Esophagus mucosa (tissue), 1 donor: ENCODE measurements around the gene CRK. TPM values are rescaled to one million over a fixed set of nuclear protein-coding genes. Genes with fewer than 3 reads are reported as not detected.
"Not testable (repeated sequence)": the region's sequence is repeated elsewhere in the genome, so short reads cannot be mapped to it uniquely, and the experiment has no call there.

Experiments used
- ATAC-seq: fragments of 200-7000 bp; cut with Tn5 transposase; one replicate; pipeline ENCODE4 v1.9.1; 2020
- total RNA-seq: library from RNA; stranded (reverse); gene quantifications from one replicate; pipeline ENCODE4 v1.2.4, GENCODE V29; 2023
- donor health status: DM: yes; HTN: yes; CAD: no.

CRK gene
- total RNA-seq, 1 donor from 2014 or later, result 42.2 TPM

DNA sequence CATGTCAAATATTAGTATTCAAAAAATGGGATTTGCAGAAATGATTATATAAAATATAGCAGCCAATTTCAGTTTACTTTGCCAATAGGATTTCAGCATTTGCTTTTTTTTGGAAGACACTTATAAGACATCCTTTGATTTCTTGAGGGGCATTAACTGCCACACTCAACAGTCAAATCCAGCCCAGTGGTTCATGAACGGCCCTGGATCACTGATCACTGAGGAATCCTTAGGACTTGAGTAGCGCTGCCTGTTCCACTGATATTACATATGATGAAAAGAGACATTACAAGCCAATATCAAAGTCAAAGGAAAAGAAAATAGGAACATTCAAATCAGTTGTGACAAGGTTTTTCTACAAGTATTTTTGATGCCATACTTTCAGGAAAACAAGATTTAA lies 35.1 kb downstream of the CRK start:
- no peak for ATAC-seq

DNA sequence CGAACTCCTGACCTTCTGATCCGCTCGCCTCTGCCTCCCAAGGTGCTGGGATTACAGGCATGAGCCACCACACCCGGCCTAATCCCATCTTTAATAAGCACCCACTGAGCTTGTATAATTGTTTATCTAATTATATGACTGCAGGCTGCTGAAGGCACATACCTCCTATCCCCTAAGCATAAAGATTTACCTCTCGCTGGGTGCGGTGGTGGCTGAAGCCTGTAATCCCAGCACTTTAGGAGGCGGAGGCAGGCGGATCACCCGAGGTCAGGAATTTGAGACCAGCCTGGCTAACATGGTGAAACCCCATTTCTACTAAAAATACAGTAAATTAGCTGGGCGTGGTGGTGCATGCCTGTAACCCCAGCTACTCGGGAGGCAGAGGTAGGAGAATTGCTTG lies 35.9 kb downstream of the CRK start:
- no peak for ATAC-seq

DNA sequence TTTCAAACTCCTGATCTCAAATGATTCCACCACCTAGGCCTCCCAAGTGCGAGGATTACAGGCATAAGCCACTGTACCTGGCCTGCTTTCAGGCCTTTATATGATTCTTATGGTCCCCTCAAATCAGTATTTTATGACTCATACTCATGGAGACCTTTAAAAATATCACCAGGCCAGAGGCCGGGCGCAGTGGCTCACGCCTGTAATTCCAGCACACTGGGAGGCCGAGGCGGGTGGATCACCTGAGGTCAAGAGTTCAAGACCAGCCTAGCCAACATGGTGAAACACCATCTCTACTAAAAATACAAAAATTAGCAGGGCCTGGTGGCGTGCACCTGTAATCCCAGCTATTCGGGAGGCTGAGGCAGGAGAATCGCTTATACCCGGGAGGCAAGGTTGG lies 37.6 kb downstream of the CRK start:
- ATAC-seq, result not testable (repeated sequence)

DNA sequence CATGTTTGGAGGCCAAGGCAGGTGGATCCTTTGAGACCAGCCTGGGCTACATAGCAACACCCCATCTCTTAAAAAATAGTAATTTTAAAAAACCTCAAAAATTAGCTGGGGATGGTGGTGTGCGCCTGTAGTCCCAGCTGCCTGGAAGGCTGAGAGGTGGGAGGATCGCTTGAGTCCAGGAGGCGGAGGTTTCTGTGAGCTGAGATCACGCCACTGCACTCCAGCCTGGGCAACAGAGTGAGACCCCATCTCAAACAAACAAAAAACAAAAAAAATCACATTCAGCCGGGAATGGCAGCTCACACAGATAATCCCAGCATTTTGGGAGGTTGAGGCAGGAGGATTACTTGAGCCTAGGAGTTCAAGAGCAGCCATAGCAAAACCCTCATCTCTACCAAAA lies 39.6 kb downstream of the CRK start:
- no peak for ATAC-seq

DNA sequence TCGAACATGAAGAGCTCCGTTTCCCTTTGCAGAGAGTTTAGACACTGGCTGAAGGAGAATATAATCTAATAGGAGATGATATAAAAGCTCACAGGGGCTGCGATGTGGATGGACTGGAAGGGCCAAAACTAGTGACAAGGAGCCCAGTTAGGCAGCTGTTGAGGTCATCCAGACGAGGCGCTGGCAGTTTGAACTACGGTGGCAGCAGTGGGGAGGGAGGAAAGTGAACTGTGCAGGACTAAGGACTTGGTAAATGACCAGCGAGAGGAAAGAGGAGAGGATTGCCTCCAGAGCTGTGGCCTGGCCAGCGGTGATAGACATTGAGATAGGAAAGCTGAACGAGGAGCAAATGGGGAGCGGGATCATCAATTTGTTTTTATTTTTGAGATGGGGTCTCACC lies 41.4 kb downstream of the CRK start:
- no peak for ATAC-seq

DNA sequence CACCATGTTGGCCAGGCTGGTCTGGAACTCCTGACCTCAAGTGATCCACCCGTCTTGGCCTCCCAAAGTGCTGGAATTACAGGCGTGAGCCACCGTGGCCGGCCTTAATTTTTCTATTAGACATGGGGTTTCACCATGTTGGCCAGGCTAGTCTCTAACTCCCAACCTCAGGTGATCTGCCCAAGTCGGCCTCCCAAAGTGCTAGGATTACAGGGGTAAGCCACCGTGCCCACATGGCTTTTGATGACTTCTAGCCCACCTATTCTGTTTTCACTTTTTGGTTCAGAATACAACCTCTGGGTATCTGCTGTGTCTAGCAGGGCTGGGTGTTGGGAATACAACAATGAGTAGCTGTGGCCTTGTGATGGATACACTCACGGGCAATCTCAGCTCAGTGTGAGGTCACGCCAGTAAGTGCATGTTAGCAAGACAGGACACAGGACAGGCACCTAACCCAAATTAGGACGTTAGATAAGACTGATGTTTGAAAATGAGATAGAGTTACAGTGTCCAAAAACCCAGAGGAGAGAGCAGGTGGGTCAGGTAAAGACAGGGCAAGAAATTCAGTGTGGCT lies 41.9 kb downstream of the CRK start:
- no peak for ATAC-seq

DNA sequence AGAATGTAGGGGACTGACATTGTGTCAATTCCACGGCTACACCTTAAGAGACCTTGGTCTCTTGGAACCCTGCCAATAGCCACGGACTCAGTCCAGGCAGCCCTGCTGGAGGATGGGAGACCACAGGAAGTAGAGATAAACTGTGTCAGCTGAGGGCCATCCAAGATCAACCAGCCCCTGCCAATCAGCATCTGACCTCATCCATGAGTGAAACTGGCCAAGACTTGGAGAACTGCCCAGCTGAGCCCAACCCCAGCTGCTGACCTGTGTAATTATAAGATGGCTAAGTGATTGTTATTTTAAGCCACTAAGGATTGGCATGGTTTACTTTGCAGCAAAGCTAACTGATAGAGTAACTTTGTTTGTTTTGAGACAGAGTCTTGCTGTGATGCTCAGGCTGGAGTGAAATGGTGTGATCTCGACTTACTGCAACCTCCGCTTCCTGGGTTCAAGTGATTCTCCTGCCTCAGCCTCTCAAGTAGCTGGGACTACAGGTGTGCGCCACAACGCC lies 42.7 kb downstream of the CRK start:
- peak; percentile 61 for ATAC-seq

DNA sequence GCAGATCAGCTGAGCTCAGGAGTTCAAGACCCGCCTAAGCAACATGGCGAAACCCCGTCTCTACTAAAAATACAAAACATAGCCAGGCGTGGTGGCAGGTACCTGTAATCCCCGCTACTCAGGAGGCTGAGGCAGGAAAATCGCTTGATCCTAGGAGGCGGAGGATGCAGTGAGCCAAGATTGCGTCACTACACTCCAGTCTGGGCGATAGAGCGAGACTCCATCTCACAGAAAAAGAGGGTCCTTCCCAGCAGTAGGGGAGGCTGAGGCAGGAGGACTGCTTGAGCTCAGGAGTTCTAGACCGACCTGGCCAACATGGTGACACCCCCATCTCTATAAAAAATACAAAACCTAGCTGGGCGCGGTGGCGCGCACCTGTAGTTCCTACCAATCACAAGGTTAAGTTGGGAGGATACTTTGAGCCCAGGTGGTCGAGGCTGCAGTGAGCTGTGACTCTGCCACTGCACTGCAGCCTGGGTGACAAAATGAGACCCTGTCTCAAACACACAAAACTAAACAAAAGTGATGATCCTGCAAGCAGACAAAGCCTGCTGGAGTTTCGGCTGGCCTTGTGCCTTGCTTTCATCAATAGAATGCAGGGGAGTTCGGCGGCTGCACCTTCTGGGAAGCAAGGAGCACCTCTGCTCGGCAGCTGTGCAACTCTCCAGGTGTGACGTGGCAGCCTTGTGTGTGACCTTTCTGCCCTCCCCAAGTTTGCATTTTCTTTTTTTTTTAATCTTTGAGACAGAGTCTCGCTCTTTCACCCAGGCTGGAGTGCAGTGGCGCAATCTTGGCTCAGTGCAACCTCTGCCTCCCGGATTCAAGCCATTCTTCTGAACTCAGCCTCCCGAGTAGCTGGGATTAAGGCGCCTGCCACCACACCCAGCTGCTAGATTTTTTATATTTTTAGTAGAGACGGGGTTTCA lies 43.6 kb downstream of the CRK start:
- ATAC-seq, result peak; percentile 61

DNA sequence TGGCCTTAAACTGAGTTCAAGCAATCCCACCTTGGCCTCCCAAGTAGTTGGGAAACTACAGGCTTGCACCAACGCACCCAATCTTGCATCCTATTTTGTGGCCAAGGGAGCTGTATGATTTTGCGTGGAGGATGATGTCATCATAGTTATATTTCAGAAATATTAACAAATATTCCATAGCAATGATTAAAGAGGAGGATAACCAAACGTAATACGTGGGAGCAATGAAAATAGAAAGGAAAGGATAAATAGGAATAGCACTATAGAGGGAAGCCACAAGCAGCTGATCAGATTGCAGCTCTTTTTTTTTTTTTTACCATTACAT lies 53.8 kb downstream of the CRK start:
- no peak for ATAC-seq

DNA sequence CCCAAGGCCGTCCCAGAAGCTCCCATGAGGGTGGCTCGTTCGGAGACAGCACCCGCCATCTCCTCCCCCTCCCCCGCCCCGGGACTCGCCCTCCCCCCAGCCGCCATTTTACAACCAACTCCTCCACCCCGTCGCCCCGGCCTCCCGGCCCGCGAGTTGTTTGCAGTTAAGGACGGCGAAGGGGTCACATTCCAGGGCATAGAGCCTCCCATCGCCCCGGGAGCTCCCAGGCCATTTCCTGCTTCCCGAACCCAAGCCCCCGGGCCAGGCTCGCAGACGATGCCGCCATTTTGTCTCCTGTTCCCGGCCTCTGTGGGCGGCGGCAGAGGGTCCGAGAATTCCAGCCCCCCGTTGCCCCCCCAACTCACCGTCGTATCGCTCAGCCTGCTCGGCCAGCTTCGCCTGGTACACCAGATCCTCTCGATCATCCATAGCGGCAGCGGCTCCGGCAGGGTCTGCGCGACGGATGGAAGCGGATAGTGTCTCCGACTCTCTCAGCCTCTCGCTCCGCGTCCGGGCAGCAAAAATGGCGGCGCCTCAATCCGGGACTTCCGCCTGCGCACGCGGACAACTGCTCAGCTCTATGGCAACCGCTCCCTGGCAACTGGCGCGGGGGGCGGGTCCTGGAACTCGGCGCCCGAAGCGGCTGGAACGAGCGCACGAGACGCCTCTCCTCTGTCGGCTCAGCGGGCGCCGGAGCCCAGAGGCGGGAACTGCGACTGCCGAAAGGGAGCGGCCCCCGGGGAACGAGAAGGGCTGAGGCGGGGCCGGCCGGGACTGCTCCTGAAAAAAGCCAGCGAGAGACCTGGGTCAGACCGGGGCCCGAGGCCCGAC lies 56.1 kb downstream of the CRK start, which contains the start of gene YWHAE:
Gene YWHAE (minus strand): TSS at position 544 of the 834 bp plus-strand sequence. CDS start 112 bp downstream, at position 432.
- ATAC-seq, result peak; percentile 97

DNA sequence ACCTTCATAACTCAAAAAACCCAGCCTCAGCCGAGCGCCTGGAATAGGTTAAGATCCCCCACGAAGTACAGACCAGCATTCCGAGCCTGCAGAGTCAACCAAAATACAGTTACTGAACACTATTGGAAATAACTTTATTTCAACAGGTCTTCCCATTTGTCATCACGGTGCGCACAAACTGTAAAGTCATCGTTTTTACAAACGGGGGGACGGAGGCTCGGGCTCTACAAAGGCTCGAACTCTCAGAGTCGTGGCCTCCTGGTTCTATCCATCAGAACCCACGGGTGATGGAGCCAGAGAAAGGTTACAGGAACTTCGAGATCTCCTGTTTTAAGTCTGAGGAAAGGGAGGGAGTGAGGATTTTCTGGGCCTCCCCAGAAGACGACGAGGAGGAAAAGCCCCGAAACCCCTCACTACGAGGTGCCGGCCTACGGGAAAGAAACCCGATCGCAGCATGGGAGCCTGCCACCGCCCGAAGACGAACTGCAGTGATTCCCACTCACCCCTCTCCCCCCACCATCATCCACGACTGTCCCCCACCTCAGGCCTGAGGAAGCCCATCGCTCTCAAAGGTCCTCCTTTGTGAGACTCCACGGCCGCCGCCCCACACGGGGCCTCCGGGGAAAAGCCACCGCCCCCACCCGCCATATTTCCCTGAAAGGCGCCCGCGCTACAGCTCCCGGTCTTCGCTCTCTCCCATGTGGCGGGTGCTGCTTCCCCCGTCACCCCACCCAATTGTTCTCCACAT lies 56.9 kb downstream of the CRK start:
- peak; percentile 50 for ATAC-seq

DNA sequence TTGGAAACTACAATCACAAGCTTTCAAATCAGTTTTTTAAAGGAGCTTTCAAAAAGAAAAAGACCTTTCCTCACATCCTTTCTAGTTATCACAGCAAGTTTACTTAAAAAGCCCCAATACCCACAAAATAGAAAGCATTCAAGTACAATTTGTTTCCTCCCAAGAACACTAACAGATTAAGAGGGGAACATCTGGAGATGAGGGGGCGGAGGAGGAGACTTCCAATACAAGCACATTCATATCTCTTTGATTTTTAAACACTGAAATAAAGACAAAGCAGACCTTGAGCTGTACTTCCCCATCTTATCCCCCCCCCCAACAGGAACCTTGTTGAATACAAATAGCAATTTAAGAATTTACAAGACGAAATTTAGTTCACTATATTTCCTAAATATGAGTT lies 58.0 kb downstream of the CRK start:
- ATAC-seq, result no peak

DNA sequence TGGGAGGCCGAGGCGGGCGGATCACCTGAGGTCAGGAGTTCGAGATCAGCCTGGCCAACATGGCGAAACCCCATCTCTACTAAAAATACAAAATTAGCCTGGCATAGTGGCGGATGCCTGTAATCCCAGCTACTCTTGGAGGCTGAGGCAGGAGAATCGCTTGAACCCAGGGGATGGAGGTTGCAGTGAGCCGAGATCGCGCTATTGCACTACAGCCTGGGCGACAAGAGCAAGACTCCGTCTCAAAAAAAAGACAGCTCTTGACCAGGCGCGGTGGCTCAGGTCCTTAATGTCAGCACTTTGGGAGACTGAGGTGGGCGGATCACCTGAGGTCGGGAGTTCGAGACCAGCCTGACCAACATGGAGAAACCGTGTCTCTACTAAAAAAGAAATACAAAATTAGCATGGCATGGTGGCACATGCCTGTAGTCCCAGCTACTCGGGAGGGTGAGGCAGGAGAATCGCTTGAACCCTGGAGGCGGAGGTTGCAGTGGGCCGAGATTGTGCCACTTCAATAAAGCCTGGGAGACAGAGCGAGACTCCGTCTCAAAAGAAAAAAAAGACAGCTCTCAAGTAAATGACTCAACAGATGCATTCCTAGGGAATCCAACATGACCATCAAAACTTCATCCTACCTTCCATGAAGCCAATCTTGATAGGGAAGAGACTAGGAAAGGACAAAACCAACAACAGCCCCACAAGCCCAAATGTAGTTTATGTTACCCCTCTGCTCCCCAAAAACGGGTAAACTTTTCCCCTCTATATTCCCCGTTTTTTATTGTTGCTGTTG lies 60.0 kb downstream of the CRK start:
- not testable (repeated sequence) for ATAC-seq

DNA sequence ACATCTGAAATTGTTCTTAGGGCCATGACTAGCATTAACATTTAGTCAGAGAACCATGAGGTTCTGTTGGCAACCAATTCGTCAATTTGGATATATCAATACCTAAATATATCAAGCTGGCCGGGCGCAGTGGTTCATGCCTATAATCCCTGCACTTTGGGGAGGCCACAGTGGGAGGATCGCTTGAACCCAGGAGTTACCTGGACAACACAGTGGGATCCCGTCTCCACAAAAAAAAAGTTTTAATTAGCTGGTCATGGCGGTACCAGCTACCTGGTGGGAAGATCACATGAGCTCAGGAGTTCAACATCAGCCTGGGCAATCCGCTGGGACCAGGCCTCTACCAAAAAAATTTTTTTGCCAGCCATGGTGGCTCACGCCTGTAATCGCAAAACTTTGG lies 64.5 kb downstream of the CRK start:
- ATAC-seq, result no peak

DNA sequence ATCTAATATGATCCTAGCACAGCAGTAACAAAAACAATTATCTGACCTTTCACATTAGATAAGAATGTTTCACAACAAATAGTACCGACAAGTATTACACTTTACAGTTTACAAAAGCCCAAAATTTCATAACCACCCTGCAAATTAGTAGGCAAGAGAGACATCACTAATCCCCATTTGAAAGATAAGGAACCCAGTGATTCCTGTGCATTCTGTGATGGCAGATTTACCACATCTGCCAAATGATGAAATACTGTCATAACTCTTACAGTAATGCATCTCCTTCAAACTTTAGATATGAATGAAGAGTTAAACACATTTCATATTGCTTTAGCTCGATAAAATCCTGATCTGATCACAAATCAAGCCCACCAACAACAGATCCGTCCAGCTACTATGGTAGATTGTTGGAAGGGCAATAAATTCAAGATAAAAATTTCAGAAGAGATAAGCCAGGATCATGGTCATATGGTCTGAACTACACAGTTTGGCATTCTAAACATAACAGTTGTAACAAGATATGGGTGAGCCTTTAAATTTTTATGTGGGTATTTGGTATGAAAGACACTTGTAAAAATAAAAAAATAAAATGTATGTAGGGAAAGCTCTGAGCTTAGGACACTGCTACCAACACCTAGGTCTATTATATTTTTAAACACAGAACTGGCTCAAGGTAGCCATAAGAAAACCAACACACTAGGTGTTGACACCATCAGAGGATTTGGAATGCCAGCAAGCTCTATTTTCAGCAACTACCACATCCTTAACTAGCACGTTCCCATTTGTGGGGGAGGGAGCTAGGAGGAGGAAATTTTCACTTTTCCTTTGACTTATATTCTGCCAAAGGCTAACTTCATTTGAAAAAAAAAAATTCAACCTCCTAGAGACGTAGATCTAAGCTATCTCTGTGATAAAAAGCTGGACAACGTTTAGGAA lies 65.3 kb downstream of the CRK start:
- ATAC-seq, result no peak

DNA sequence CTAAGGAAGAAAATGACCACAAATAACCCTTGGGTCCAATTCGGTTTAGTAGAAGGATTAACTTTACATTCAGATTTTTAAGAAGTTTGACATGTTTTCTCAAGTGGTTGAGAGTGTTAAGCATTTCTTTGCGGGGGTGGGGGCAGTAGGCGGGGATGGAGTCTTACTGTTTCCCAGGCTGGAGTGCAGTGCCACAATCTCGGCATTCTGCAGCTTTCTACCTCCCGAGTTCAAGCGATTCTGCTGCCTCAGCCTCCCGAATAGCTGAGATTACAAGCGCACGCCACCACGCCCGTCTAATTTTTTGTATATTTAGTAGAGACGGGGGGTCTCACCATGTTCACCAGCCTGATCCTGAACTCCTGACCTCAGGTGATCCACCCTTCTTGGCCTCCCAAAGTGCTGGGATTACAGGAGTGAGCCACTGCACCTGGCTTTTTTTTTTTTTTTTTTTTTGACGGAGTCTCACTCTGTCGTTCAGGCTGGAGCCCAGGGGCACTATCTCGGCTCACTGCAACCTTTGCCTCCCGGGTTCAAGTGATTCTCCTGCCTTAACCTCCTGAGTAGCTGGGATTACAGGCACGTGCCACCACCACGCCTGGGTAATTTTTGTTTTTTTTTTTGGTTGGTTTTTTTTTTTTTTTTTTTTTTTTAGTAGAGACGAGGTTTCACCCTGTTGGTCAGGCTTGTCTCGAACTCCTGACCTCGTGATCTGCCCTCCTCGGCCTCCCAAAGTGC lies 68.4 kb downstream of the CRK start:
- ATAC-seq, result not testable (repeated sequence)

DNA sequence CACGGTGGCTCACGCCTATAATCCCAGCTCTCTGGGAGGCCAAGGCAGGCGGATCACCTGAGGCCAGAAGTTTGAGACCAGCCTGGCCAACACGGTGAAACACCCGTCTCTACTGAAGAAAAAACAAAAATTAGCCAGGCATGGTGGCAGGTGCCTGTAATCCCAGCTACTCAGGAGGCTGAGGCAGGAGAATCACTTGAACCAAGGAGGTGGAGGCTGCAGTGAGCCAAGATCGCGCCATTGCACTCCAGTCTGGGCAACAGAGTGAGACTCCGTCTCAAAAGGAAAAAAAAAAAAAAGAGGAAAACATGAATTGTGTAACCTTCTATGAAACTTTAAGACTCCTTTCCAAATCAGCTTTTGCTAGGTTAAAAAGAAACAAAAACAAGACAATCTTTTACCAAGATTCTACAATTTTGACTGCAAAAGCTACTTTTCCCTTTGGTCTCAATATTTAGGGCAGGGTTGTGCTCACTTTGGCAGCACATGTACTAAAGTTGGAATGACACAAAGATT lies 69.3 kb downstream of the CRK start:
- ATAC-seq, result not testable (repeated sequence)

DNA sequence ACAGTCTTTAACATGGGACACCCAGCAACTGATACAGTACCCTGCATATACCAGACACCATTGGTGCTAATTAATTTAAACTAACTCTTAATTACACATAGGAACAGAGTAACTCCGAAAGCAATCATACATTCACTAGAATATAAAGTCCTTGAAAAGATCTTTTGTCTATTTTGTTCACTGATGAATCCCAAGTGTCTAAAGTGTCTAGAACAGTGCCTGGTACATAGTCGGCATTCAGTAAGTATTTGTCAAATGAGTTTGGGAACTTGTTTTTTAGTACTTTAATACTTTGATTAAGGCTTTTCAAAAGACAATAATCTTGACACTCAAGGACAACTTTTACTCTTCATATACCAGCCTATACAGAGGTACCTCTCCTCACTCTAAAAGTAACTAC lies 69.8 kb downstream of the CRK start:
- no peak for ATAC-seq

DNA sequence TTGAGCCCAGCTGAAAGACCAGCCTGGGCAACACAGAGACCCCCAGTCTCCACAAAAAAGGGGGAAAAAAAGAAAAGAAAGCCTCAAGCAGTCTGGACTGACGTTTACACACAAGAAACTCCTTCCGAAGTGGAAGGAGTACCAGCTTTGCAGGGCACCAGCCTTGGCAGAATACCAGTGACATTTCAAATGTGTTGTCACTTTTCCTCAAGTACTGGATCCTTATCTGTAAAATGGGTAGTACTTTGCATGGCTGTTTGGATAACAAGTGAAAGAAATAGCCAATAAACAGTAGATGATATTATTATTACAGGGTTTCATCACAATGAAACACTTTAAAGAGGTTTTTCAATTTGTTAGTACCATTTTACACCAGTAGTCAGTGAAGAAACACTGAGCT lies 70.2 kb downstream of the CRK start:
- no peak for ATAC-seq
